Measurements from ENCODE around the gene SH3BP5L. TPM values are rescaled to one million over a fixed set of nuclear protein-coding genes. Genes with fewer than 3 reads are reported as not detected.

Gene SH3BP5L
- total and polyA plus RNA-seq, 7 experiments from 2014 or later: 4.4 to 51.1 (median 28.3) TPM

DNA sequence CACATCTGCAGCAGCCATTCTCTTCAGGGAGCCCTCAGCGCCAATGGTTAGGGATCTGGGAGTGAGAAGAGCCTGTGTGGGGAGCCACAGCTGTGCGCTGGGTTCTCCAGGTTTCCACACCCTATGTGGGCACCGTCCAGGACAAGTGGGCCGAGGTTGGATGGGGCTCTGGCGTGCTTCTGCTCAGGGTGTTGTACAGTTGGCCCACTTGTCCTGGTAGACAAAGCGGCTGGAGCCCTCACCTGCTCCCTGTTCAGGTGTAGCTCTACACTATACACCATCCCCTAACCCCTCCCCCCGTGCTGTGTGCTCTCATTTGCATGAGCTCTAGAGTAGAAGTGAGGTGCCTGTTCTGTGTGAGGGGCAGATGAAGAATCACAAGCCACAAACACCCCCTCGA is 12.2 kb downstream of the SH3BP5L start:
- Histone ChIP-seq H3K36me3 (ENCODE audit: control insufficient read depth in 2 of 3, insufficient read depth in 3 of 3, low read length in 3 of 3) (peaks cover 3 to 42% (median 10%) of the 10 kb centered on the region in 3 experiments), H3K9me3 (ENCODE audit: control insufficient read depth in 2 of 3, low read length in 3 of 3) (no peaks in the 10 kb centered on the region), H3K27ac (ENCODE audit: low read depth, low read length) (no peak overlapping the region), H3K27me3 (ENCODE audit: control insufficient read depth in 2 of 2, insufficient read depth in 2 of 2, low read length in 2 of 2) (no peaks in the 10 kb centered on the region), H3K4me3 (ENCODE audit: low read length) (no peak overlapping the region), H3K4me1 (ENCODE audit: control insufficient read depth in 2 of 2, insufficient read depth in 2 of 2, low read length in 2 of 2) (peaks cover 0 to 33% of the 10 kb centered on the region in 2 donors)
- Mint-ChIP-seq H3K9me3 (no peaks in the 10 kb centered on the region), H3K36me3 (peaks cover 21 to 42% (median 27%) of the 10 kb centered on the region in 5 donors), H3K27ac (peak overlapping the region in 4 of 9 donors; percentile 14 to 67 (median 39)), H3K4me3 (no peak overlapping the region), H3K4me1 (peaks cover 30 to 44% (median 38%) of the 10 kb centered on the region in 7 donors), H3K27me3 (no peaks in the 10 kb centered on the region)
- ATAC-seq (no peak), DNase-seq (no peak)
- intact Hi-C loops (cut with micrococcal nuclease): no loop called here
- POLR2A ChIA-PET: interaction anchor here (1.0 to 1.5 kb wide), 3 partner anchors 9 to 13 kb away, joined by 3 to 4 read pairs (median 3); no protein-coding TSS in a partner anchor
- CTCF ChIA-PET: interaction anchor here (1.0 kb wide), 1 partner anchor 12 kb away, joined by 3 read pairs; the partner anchor contains the start of gene SH3BP5L

- H3K4me1 Mint-ChIP-seq: peaks cover 24 to 37% (median 32%) of the 10 kb centered on the region in 7 donors
- no peaks in the 10 kb centered on the region for H3K27me3 Mint-ChIP-seq
- ATAC-seq (no peak), DNase-seq (no peak)
- H3K9me3 Mint-ChIP-seq: no peaks in the 10 kb centered on the region
- H3K27me3 ChIP-seq (ENCODE audit: control insufficient read depth in 2 of 2, insufficient read depth in 2 of 2, low read length in 2 of 2): no peaks in the 10 kb centered on the region
- H3K4me3 Mint-ChIP-seq: no peak overlapping the region
- no peak overlapping the region for H3K27ac ChIP-seq (ENCODE audit: low read depth, low read length)
- H3K9me3 ChIP-seq (ENCODE audit: control insufficient read depth in 2 of 3, low read length in 3 of 3): no peaks in the 10 kb centered on the region
- no peak overlapping the region for H3K4me3 ChIP-seq (ENCODE audit: low read length)
- intact Hi-C loops (cut with micrococcal nuclease): no loop called here
- H3K4me1 ChIP-seq (ENCODE audit: control insufficient read depth in 2 of 2, insufficient read depth in 2 of 2, low read length in 2 of 2): peaks cover 0 to 26% of the 10 kb centered on the region in 2 donors
- H3K36me3 ChIP-seq (ENCODE audit: control insufficient read depth in 2 of 3, insufficient read depth in 3 of 3, low read length in 3 of 3): peaks cover 3 to 42% (median 10%) of the 10 kb centered on the region in 3 experiments
- ChIA-PET CTCF (interaction anchor here (1.0 kb wide), 1 partner anchor 13 kb away, joined by 3 read pairs; the partner anchor contains the start of gene SH3BP5L), POLR2A (interaction anchor here (0.7 to 1.1 kb wide), 4 partner anchors 9 to 191 kb away, joined by 3 to 4 read pairs (median 4); no protein-coding TSS in a partner anchor)
- peak overlapping the region in 6 of 9 donors; percentile 25 to 79 (median 48) for H3K27ac Mint-ChIP-seq
- peaks cover 21 to 42% (median 27%) of the 10 kb centered on the region in 5 donors for H3K36me3 Mint-ChIP-seq
Measured at GRCh38 chr1:248812736-248813425, 12.8 kb downstream of the SH3BP5L start.

DNA sequence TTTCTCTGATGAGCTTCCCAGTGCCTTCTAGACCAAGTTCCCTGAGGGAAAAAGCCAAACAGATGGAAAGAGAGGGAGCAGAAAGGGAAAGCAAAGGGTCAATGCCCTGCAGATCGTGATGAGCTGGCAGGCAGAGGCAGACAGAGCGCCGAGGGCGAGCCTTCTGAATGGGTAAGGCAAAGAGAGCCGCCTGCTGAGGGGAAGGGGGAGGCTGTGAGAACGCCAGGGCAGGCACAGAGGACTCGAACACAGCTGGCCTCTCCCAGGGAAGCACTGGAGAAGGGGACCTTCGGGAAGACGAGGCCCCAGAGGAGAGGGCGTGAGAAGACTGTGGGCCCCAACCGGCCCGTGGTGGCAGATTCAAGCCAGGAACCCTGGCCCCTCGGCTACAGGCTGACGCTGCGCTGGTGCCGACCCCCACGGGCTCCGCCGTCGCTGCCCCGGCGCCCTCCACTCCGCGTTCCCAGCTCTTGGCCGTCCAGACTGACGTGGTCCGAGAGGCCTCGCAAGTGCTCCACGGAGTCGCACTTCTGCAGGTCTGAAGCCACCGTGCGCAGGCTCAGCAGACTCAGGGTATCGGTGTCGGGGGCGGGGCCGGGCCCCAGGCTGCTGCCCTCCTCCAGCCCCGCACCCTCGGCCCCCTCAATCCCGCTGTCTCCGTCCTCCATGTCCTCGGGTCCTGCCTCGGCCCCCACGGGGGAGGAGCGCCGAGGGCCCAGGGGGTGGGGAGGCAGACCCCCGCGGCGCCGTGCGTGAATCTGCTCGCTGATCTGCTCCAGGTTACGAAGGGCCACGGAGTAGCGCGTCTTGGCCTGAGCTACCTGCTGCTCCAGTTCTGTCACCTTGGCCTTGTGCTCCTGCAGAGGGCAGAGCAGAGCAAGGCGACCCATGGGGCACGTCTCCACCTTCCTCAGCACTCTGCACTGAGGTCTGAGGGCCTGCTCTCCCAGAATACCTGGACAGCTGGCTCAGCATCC is 13.9 kb downstream of the SH3BP5L start:
- H3K4me1 ChIP-seq (ENCODE audit: control insufficient read depth in 2 of 2, insufficient read depth in 2 of 2, low read length in 2 of 2): peaks cover 0 to 16% of the 10 kb centered on the region in 2 donors
- no peaks in the 10 kb centered on the region for H3K9me3 Mint-ChIP-seq
- peak overlapping the region in 5 of 9 donors; percentile 48 to 79 (median 62) for H3K27ac Mint-ChIP-seq
- no peaks in the 10 kb centered on the region for H3K27me3 ChIP-seq (ENCODE audit: control insufficient read depth in 2 of 2, insufficient read depth in 2 of 2, low read length in 2 of 2)
- intact Hi-C loops (cut with micrococcal nuclease): no loop called here
- DNase-seq (no peak), ATAC-seq (no peak)
- H3K4me3 Mint-ChIP-seq: no peak overlapping the region
- H3K36me3 Mint-ChIP-seq: peaks cover 21 to 38% (median 27%) of the 10 kb centered on the region in 5 donors
- no peak overlapping the region for H3K27ac ChIP-seq (ENCODE audit: low read depth, low read length)
- peaks cover 3 to 42% (median 10%) of the 10 kb centered on the region in 3 experiments for H3K36me3 ChIP-seq (ENCODE audit: control insufficient read depth in 2 of 3, insufficient read depth in 3 of 3, low read length in 3 of 3)
- no peaks in the 10 kb centered on the region for H3K27me3 Mint-ChIP-seq
- POLR2A ChIA-PET: interaction anchor here (0.7 kb wide), 1 partner anchor 62 kb away, joined by 3 read pairs; no protein-coding TSS in a partner anchor
- CTCF ChIA-PET: no interaction called here
- peaks cover 17 to 32% (median 27%) of the 10 kb centered on the region in 7 donors for H3K4me1 Mint-ChIP-seq
- no peak overlapping the region for H3K4me3 ChIP-seq (ENCODE audit: low read length)
- H3K9me3 ChIP-seq (ENCODE audit: control insufficient read depth in 2 of 3, low read length in 3 of 3): no peaks in the 10 kb centered on the region

- Mint-ChIP-seq H3K27me3 (no peaks in the 10 kb centered on the region), H3K4me1 (peaks cover 8 to 26% (median 20%) of the 10 kb centered on the region in 7 donors), H3K27ac (peak overlapping the region in 6 of 9 donors; percentile 34 to 89 (median 50)), H3K4me3 (no peak overlapping the region), H3K36me3 (peaks cover 21 to 38% (median 27%) of the 10 kb centered on the region in 5 donors), H3K9me3 (no peaks in the 10 kb centered on the region)
- Histone ChIP-seq H3K36me3 (ENCODE audit: control insufficient read depth in 2 of 3, insufficient read depth in 3 of 3, low read length in 3 of 3) (peaks cover 3 to 42% (median 10%) of the 10 kb centered on the region in 3 experiments), H3K4me1 (ENCODE audit: control insufficient read depth in 2 of 2, insufficient read depth in 2 of 2, low read length in 2 of 2) (peaks cover 0 to 7% of the 10 kb centered on the region in 2 donors), H3K27ac (ENCODE audit: low read depth, low read length) (no peak overlapping the region), H3K27me3 (ENCODE audit: control insufficient read depth in 2 of 2, insufficient read depth in 2 of 2, low read length in 2 of 2) (no peaks in the 10 kb centered on the region), H3K9me3 (ENCODE audit: control insufficient read depth in 2 of 3, low read length in 3 of 3) (no peaks in the 10 kb centered on the region), H3K4me3 (ENCODE audit: low read length) (no peak overlapping the region)
- intact Hi-C loops (cut with micrococcal nuclease): no loop called here
- ChIA-PET CTCF (no interaction called here), POLR2A (no interaction called here)
- no peak for ATAC-seq
- no peak for DNase-seq
Measured at GRCh38 chr1:248810727-248811513, 14.8 kb downstream of the SH3BP5L start.

- H3K9me3 Mint-ChIP-seq: no peaks in the 10 kb centered on the region
- Histone ChIP-seq H3K36me3 (ENCODE audit: control insufficient read depth in 2 of 3, insufficient read depth in 3 of 3, low read length in 3 of 3) (peaks cover 3 to 42% (median 6%) of the 10 kb centered on the region in 3 experiments), H3K27ac (ENCODE audit: low read depth, low read length) (no peak overlapping the region), H3K9me3 (ENCODE audit: control insufficient read depth in 2 of 3, low read length in 3 of 3) (no peaks in the 10 kb centered on the region), H3K4me3 (ENCODE audit: low read length) (no peak overlapping the region), H3K27me3 (ENCODE audit: control insufficient read depth in 2 of 2, insufficient read depth in 2 of 2, low read length in 2 of 2) (no peaks in the 10 kb centered on the region), H3K4me1 (ENCODE audit: control insufficient read depth in 2 of 2, insufficient read depth in 2 of 2, low read length in 2 of 2) (no peaks in the 10 kb centered on the region)
- H3K27ac Mint-ChIP-seq: peak overlapping the region in 8 of 9 donors; percentile 5 to 89 (median 60)
- H3K4me3 Mint-ChIP-seq: no peak overlapping the region
- ATAC-seq: no peak
- H3K4me1 Mint-ChIP-seq: peaks cover 4 to 22% (median 16%) of the 10 kb centered on the region in 7 donors
- H3K36me3 Mint-ChIP-seq: peaks cover 17 to 32% (median 21%) of the 10 kb centered on the region in 5 donors
- intact Hi-C loops (cut with micrococcal nuclease): loop anchor here in 1 of 2 donors (5.0 kb wide), 1 partner anchor 1128 kb away; no protein-coding TSS in a partner anchor
- POLR2A ChIA-PET: no interaction called here
- DNase-seq: no peak
- CTCF ChIA-PET: interaction anchor here (0.6 kb wide), 1 partner anchor 22 kb away, joined by 3 read pairs; no protein-coding TSS in a partner anchor
- peaks cover 0 to 3% (median 0%) of the 10 kb centered on the region in 5 donors for H3K27me3 Mint-ChIP-seq
Measured at GRCh38 chr1:248810000-248810726, 15.6 kb downstream of the SH3BP5L start.
